NCI-H146 treated with DMSO at 0.1 percent for 48 hours (cell line): ENCODE measurements around the gene MEST.
"Not testable (repeated sequence)": the region's sequence is repeated elsewhere in the genome, so short reads cannot be mapped to it uniquely, and the experiment has no call there.

ENCODE experiments used
- DNase-seq: peaks from one replicate; lab custom pipeline; 2025; ENCODE audit not compliant: unreplicated experiment; lab: John Stamatoyannopoulos, UW

The MEST gene

GRCh38 chr7:130521258-130521951, 29.5 kb downstream of the MEST start:
- no peak for DNase-seq

GRCh38 chr7:130523519-130524125, 31.7 kb downstream of the MEST start:
- not testable (repeated sequence) for DNase-seq

GRCh38 chr7:130524628-130525027, 32.7 kb downstream of the MEST start:
- DNase-seq = no peak

GRCh38 chr7:130527752-130528355, 36.0 kb downstream of the MEST start:
- not testable (repeated sequence) for DNase-seq

GRCh38 chr7:130529417-130529816, 37.5 kb downstream of the MEST start:
- DNase-seq = no peak

GRCh38 chr7:130537894-130538293, 46.0 kb downstream of the MEST start:
- DNase-seq = not testable (repeated sequence)

- not testable (repeated sequence) for DNase-seq
Measured at GRCh38 chr7:130541287-130541686, 49.4 kb downstream of the MEST start.

GRCh38 chr7:130542297-130542696, 50.4 kb downstream of the MEST start:
- DNase-seq = not testable (repeated sequence)

- no peak for DNase-seq
Measured at GRCh38 chr7:130543487-130544010, 51.7 kb downstream of the MEST start.

- DNase-seq = no peak
Measured at GRCh38 chr7:130544356-130544755, 52.5 kb downstream of the MEST start.

GRCh38 chr7:130553398-130554029, 61.6 kb downstream of the MEST start:
- no peak for DNase-seq

- DNase-seq = no peak
Measured at GRCh38 chr7:130554481-130554880, 62.6 kb downstream of the MEST start.
